ENCODE data around the gene AASDH.
"Not testable (repeated sequence)": the region's sequence is repeated elsewhere in the genome, so short reads cannot be mapped to it uniquely, and the experiment has no call there.

AASDH gene

GRCh38 chr4:56386091-56386490, 1.2 kb downstream of the AASDH start:
- H3K27me3 Mint-ChIP-seq (ENCODE audit: low read depth, poor library complexity): no peaks in the 10 kb centered on the region
- TF ChIP-seq CTCF (IDR thresholded peaks at IDR 0.05): no peak
- H3K4me1 Mint-ChIP-seq: peaks cover 47% of the 10 kb centered on the region
- no peak for DNase-seq
- H3K4me3 Mint-ChIP-seq: peak overlapping the region; percentile 92
- no peak overlapping the region for H3K27ac Mint-ChIP-seq
- H3K9me3 Mint-ChIP-seq: peaks cover 4% of the 10 kb centered on the region
- H3K36me3 Mint-ChIP-seq (ENCODE audit: low read depth): peaks cover 21% of the 10 kb centered on the region

- peaks cover 6% of the 10 kb centered on the region for H3K27me3 Mint-ChIP-seq (ENCODE audit: low read depth, poor library complexity)
- H3K36me3 Mint-ChIP-seq (ENCODE audit: low read depth): peaks cover 55% of the 10 kb centered on the region
- H3K27ac Mint-ChIP-seq: no peak overlapping the region
- no peak for TF ChIP-seq CTCF (IDR thresholded peaks at IDR 0.05)
- no peak for DNase-seq
- H3K4me1 Mint-ChIP-seq: peaks cover 20% of the 10 kb centered on the region
- no peak overlapping the region for H3K4me3 Mint-ChIP-seq
- peaks cover 5% of the 10 kb centered on the region for H3K9me3 Mint-ChIP-seq
Measured at GRCh38 chr4:56375458-56375857, 11.8 kb downstream of the AASDH start.

- Mint-ChIP-seq H3K36me3 (ENCODE audit: low read depth) (peaks cover 57% of the 10 kb centered on the region), H3K9me3 (peaks cover 7% of the 10 kb centered on the region), H3K4me3 (no peak overlapping the region), H3K27ac (no peak overlapping the region), H3K27me3 (ENCODE audit: low read depth, poor library complexity) (peaks cover 6% of the 10 kb centered on the region), H3K4me1 (peaks cover 20% of the 10 kb centered on the region)
- TF ChIP-seq CTCF (IDR thresholded peaks at IDR 0.05): no peak
- no peak for DNase-seq
Measured at GRCh38 chr4:56374956-56375355, 12.3 kb downstream of the AASDH start.

- H3K27me3 Mint-ChIP-seq (ENCODE audit: low read depth, poor library complexity): no peaks in the 10 kb centered on the region
- H3K27ac Mint-ChIP-seq: no peak overlapping the region
- H3K4me3 Mint-ChIP-seq: no peak overlapping the region
- peaks cover 23% of the 10 kb centered on the region for H3K9me3 Mint-ChIP-seq
- peaks cover 67% of the 10 kb centered on the region for H3K36me3 Mint-ChIP-seq (ENCODE audit: low read depth)
- no peak for TF ChIP-seq CTCF (IDR thresholded peaks at IDR 0.05)
- H3K4me1 Mint-ChIP-seq: peaks cover 20% of the 10 kb centered on the region
- no peak for DNase-seq
Measured at GRCh38 chr4:56372774-56373173, 14.5 kb downstream of the AASDH start.

GRCh38 chr4:56371426-56372220, 15.7 kb downstream of the AASDH start:
- H3K27me3 Mint-ChIP-seq (ENCODE audit: low read depth, poor library complexity): no peaks in the 10 kb centered on the region
- peak overlapping the region; percentile 69 for H3K27ac Mint-ChIP-seq
- peaks cover 58% of the 10 kb centered on the region for H3K36me3 Mint-ChIP-seq (ENCODE audit: low read depth)
- no peak overlapping the region for H3K4me3 Mint-ChIP-seq
- H3K9me3 Mint-ChIP-seq: peaks cover 24% of the 10 kb centered on the region
- peaks cover 20% of the 10 kb centered on the region for H3K4me1 Mint-ChIP-seq
- TF ChIP-seq CTCF (IDR thresholded peaks at IDR 0.05): no peak
- DNase-seq: no peak

DNA sequence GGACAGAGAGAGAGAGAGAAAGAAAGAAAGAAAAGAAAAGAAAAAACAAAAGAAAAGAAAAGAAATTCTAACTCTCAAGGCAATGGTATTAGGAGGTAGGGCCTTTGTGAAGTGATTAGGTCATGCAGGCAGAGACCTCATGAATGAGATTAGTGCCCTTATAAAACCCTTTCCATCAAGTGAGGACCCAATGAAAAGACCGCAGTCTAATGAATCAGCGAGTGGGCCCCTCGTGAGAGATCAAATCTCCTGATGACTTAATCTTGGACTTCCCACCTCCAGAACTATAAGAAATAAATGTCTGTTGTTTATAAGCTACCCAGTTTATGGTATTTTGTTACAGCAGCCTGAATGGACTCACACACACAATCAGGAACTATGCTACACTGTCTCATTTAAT, 16.9 kb downstream of the AASDH start:
- Mint-ChIP-seq H3K27ac (no peak overlapping the region), H3K4me3 (no peak overlapping the region), H3K36me3 (ENCODE audit: low read depth) (peaks cover 55% of the 10 kb centered on the region), H3K27me3 (ENCODE audit: low read depth, poor library complexity) (no peaks in the 10 kb centered on the region), H3K4me1 (peaks cover 9% of the 10 kb centered on the region), H3K9me3 (peaks cover 27% of the 10 kb centered on the region)
- TF ChIP-seq CTCF (IDR thresholded peaks at IDR 0.05): no peak
- DNase-seq: no peak

DNA sequence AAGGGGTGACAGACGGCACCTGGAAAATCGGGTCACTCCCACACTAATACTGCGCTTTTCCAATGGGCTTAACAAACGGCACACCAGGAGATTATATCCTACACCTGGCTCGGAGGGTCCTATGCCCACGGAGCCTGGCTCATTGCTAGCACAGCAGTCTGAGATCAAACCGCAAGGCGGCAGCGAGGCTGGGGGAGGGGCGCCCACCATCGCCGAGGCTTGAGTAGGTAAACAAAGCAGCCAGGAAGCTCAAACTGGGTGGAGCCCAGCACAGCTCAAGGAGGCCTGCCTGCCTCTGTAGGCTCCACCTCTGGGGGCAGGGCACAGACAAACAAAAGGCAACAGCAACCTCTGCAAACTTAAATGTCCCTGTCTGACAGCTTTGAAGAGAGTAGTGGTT, 24.3 kb downstream of the AASDH start:
- H3K4me3 Mint-ChIP-seq; DNase-seq; H3K27ac Mint-ChIP-seq; H3K27me3 Mint-ChIP-seq (ENCODE audit: low read depth, poor library complexity); H3K4me1 Mint-ChIP-seq: not testable (repeated sequence)
- Mint-ChIP-seq H3K9me3 (peaks cover 61% of the 10 kb centered on the region), H3K36me3 (ENCODE audit: low read depth) (peaks cover 83% of the 10 kb centered on the region)
